ENCODE measurements around the gene C1orf105.
"Not testable (repeated sequence)": the region's sequence is repeated elsewhere in the genome, so short reads cannot be mapped to it uniquely, and the experiment has no call there.

C1orf105 gene

DNA sequence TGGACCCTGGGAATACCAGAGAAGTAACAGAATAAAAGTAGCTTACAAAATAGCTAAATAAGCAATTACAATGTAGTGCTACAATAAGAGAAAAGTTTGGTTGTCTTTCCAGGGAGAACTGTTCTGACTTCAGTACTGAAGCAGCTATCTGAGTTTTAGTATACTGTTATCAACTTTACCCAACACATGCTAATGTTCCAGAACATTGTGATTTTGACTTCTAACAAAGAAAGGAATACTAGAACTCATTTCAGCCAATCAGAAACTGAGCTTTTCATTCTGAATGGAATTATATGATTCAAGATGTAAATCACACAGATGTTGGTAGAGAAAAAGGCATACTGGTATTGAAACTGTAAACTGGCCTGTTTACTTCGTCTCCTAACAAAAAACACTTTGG lies at the start of gene C1orf105:
Gene C1orf105, plus strand, starts transcription at position 301 of the 400 bp plus-strand sequence. CDS start 201 bp downstream, outside the sequence.
- no peak for DNase-seq (ENCODE audit: low read depth in 2 of 2)

DNA sequence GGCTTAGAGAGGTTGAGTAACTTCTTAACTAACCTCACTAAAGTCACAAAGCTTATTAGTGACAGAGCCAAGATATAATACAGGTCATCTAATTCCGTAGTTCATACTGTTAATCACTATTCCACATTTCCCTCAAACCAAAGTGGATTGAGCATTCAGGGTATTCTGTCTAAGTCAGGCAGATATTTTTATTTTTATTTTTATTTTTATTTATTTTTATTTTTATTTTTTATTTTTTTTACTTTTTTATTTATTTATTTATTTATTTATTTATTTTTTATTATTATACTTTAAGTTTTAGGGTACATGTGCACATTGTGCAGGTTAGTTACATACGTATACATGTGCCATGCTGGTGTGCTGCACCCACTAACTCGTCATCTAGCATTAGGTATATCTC lies 48.8 kb upstream of the C1orf105 start:
- not testable (repeated sequence) for DNase-seq (ENCODE audit: low read depth in 2 of 2)

DNA sequence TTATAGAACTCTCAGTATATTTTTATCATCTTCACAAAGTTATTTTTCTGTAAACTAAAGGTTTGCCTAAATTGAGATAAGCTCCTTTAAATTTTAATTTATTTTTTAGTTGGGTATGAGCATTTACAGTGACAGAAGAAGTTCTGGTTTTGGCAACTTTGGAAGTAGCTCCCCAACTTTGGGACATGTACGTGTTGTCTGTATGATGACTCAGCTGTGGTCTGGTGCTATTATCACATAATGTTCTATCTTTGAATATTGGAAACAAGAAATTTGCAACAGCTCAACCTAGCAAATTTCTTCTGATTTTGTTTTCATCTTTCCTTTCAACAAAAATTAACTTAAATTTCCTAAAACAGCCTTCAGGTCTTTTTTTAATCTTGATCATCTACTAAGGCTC lies 46.6 kb upstream of the C1orf105 start:
- DNase-seq (ENCODE audit: low read depth in 2 of 2) = no peak

GRCh38 chr1:172375211-172375631 lies 45.3 kb upstream of the C1orf105 start:
- DNase-seq (ENCODE audit: low read depth in 2 of 2) = no peak

- no peak for DNase-seq (ENCODE audit: low read depth in 2 of 2)
These were observed 44.1 kb upstream of the C1orf105 start for GRCh38 chr1:172376431-172376830.

DNA sequence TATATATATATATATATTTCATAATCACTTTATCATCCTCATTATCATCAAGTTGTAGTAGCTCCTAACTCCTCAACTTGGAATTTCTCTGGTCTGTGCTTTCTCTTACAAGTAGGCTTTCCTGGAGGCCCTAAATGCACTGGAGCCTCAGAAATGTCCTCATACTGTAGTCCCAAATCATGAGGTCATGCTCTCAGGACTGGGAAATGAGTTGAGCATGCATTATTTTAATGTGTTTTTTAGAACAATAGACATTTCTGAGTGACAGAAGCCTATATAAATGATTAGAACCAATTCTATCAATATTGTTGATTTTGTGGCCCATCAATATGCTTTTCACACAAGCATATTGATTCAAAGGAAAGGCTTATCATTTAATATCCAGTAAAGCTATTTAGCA lies 42.9 kb upstream of the C1orf105 start:
- no peak for DNase-seq (ENCODE audit: low read depth in 2 of 2)

GRCh38 chr1:172378109-172378760 lies 42.2 kb upstream of the C1orf105 start:
- DNase-seq (ENCODE audit: low read depth in 2 of 2) = no peak

DNA sequence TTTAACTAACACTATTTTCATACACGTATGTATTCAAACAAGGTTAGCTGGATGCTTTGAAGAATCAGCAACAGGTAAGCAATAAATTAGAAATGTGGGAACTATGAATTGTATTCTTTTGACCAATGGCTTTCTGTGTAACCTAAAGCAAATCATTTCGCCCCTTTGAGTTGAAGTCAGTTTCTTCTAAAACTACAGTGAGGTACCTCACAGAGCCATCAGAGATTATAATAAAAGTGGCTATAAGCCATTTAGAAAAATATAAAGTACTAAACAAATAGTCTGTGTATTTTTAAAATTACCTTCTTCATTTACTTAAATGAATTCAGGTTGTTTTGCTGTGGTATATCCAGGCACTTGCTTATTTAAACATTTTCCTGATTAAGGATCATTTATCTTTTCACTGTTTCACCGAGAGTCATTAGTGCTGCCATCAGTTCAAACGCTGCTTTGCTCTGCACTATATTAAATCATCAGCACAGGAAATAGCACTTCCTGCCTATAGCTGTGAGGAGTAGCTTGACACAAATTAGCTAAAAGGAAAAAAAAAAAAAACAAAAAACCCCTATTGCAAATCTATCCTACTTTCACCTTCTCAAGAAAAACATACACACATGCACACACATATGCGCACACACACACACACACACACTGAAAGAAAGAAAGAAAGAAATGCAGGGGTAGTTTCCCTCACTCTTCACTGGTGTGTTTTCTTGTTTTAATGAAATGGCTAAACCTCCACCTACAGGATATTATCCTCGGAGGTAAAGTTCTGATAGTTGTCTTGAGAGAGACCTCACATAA lies 39.8 kb upstream of the C1orf105 start:
- DNase-seq (ENCODE audit: low read depth in 2 of 2) = no peak

GRCh38 chr1:172381946-172382345 lies 38.5 kb upstream of the C1orf105 start:
- no peak for DNase-seq (ENCODE audit: low read depth in 2 of 2)

- no peak for DNase-seq (ENCODE audit: low read depth in 2 of 2)
These were observed 38.1 kb upstream of the C1orf105 start for GRCh38 chr1:172382406-172382805.

DNA sequence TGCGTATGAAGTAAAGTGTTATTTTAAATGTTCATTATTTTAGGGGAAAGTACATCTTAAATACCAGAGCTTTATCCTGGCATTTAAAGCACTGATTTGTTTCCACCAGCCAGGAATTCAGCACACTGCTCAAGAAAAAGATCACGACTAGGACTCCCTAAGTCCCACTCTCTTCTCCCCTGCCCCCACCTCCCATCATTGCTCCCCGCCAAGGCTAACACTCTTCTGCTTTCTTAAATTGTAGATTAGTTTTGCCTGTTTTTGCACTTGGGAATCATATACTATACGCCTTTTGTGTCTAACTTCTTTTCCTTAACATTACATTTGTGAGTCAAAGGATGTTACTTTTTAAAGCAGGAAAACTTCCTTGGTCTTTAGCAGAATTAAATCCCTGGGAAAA lies 37.5 kb upstream of the C1orf105 start:
- DNase-seq (ENCODE audit: low read depth in 2 of 2) = no peak

DNA sequence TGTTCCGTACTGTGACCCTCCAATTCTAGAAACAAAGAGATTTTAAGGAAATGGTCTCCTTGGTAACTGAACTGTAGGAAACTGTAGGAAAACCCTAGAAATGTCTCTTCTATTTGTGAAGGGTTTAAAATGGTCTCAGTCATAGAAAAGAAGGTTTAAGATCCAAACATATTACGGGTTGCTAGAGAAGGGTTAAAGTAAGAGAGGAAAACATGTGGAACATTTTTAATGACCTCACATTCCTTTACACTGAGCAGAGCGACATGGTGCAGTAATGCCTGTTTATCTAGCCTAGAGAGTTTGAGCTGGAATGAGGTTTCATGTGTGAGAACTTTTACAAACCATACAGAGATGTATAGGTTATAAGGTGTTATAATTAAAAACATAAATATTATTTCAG lies 36.9 kb upstream of the C1orf105 start:
- DNase-seq (ENCODE audit: low read depth in 2 of 2) = no peak

DNA sequence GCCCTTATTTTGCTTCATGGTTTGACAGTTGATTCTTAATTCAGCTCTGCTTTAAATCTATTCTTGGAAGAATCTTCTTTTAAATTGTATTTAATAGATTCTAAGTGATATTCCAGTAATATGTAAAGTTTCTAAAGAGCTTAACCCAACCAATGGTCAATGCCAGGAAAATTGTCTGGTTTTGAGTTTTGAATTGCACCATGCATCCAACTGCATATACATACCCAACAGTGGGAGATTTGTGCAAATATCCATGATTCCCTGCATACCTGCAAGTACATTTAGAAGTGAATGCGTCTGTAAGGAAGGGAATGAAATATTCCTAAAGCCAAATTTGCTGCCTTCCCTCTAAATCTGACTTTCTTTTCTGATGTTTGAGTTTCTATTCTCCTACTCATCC lies 35.8 kb upstream of the C1orf105 start:
- no peak for DNase-seq (ENCODE audit: low read depth in 2 of 2)

- no peak for DNase-seq (ENCODE audit: low read depth in 2 of 2)
These were observed 34.4 kb upstream of the C1orf105 start for GRCh38 chr1:172386046-172386445.

DNA sequence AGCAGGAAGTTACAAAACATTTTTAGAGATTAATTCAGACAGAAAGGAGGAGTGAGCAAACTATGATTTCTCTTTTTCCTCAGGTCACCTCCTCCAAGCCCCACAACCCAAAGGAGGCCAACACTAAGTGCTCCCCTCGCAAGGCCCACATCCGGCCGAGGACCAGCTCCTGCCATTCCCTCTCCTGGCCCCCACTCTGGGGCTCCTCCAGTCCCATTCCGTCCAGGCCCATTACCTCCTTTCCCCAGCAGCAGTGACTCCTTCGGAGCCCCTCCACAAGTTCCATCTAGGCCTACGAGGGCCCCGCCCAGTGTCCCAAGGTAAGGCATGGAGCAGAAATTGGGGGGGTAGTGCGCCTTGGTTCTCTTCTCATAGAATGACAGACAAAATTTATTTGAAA lies 32.0 kb upstream of the C1orf105 start:
- DNase-seq (ENCODE audit: low read depth in 2 of 2) = no peak

DNA sequence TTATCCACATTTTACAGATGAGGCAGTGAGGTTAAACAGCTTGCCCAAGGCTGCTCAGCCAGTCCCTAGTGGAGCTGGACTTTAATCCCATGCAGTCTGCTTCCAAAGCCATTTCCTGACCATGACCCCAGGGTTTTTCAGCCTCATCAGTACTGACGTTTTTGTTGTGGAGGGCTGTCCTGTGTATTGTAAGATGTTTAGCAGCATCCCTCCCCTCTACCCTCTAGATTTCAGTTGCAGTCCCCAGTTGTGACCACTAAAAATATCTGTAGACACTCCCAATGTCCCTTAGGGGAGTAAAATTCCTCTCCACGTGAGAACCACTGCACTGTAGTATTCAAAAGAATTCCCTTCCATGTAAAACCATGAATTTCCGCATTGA lies 30.2 kb upstream of the C1orf105 start:
- DNase-seq (ENCODE audit: low read depth in 2 of 2) = no peak

- no peak for DNase-seq (ENCODE audit: low read depth in 2 of 2)
These were observed 29.6 kb upstream of the C1orf105 start for GRCh38 chr1:172390683-172391551.

GRCh38 chr1:172391976-172392375 lies 28.5 kb upstream of the C1orf105 start:
- DNase-seq (ENCODE audit: low read depth in 2 of 2) = no peak

- no peak for DNase-seq (ENCODE audit: low read depth in 2 of 2)
These were observed 27.1 kb upstream of the C1orf105 start for GRCh38 chr1:172393354-172393753.

GRCh38 chr1:172394141-172394751 lies 26.2 kb upstream of the C1orf105 start:
- peak; percentile 38 to 54 for DNase-seq (ENCODE audit: low read depth in 2 of 2)

- DNase-seq (ENCODE audit: low read depth in 2 of 2) = no peak
These were observed 25.7 kb upstream of the C1orf105 start for GRCh38 chr1:172394811-172395210.

- no peak for DNase-seq (ENCODE audit: low read depth in 2 of 2)
These were observed 24.9 kb upstream of the C1orf105 start for GRCh38 chr1:172395576-172395975.
